Aorta (tissue), 5 donors: ENCODE results near the gene ARF5. TPM values are rescaled to one million over a fixed set of nuclear protein-coding genes. Genes with fewer than 3 reads are reported as not detected.

ENCODE experiments used
- ATAC-seq: fragments of 200-7000 bp; cut with Tn5 transposase; one replicate; pipeline ENCODE4 v1.9.1; 2022; ENCODE audit warnings: moderate library complexity; ENCODE audit not compliant: low FRiP score
- DNase-seq, 2 donors: peaks; one replicate each; pipeline ENCODE4 v3.0.0-alpha.2; 2020
- H3K27ac ChIP-seq, 2 donors: one replicate each; pipeline ENCODE4 v1.5.1; 2013; ENCODE audit warnings: low read length in 2 of 2, mild to moderate bottlenecking in 2 of 2, moderate library complexity in 2 of 2, control low read depth in 1 of 2, inconsistent platforms in 1 of 2, low read depth in 1 of 2
- H3K27me3 ChIP-seq, 2 donors: one replicate each; pipeline ENCODE4 v1.6.1; 2013; ENCODE audit warnings: control low read depth in 1 of 2, low read length in 1 of 2, mild to moderate bottlenecking in 1 of 2, moderate library complexity in 1 of 2; ENCODE audit not compliant: insufficient read depth in 2 of 2, control insufficient read depth in 1 of 2
- H3K36me3 ChIP-seq, 2 donors: one replicate each; pipeline ENCODE4 v1.6.1; 2013; ENCODE audit warnings: control low read depth in 1 of 2, low read length in 1 of 2, mild to moderate bottlenecking in 1 of 2; ENCODE audit not compliant: insufficient read depth in 2 of 2, control insufficient read depth in 1 of 2
- H3K4me1 ChIP-seq, 2 donors: one replicate each; pipeline ENCODE4 v1.6.1; 2013; ENCODE audit warnings: low read length in 2 of 2, control low read depth in 1 of 2, mild to moderate bottlenecking in 1 of 2, moderate library complexity in 1 of 2; ENCODE audit not compliant: insufficient read depth in 2 of 2, control insufficient read depth in 1 of 2
- H3K4me3 ChIP-seq, 2 donors: one replicate each; pipeline ENCODE4 v1.5.1; 2013; ENCODE audit warnings: low read length in 2 of 2, control low read depth in 1 of 2, mild to moderate bottlenecking in 1 of 2
- H3K9me3 ChIP-seq: one replicate; pipeline ENCODE4 v1.6.1; 2013; ENCODE audit warnings: mild to moderate bottlenecking, low read length; ENCODE audit not compliant: control insufficient read depth
- WGBS, 2 donors: extraction: QIAGEN DNeasy Blood & Tissue Kit; methylation state at CpG; one replicate each; pipeline ENCODE4 v1.1.7; 2013; 5-methylcytosine and 5-hydroxymethylcytosine counted together
- intact Hi-C, 2 donors: fragments of 100-400 bp; cut with DNase I; formaldehyde crosslinking; loops; one replicate each; pipeline versions ENCODE4 v1.14.2 to v1.15.0; 2022
- polyA plus RNA-seq, 2 donors: library from polyadenylated mRNA; stranded (reverse); fragments of 200-250 nt; gene quantifications; one replicate each; pipeline ENCODE4 v1.2.3, GENCODE V29; 2013
- total RNA-seq, 2 donors: library from RNA; stranded (reverse); fragmentation: NEBNext Ultra II Directional; extraction: Animal tissue kit (Norgen Biotek cat#: 25700); gene quantifications; one replicate each; pipeline ENCODE4 v1.2.1, GENCODE V29; 2021
- donor health status: healthy with polysubstance abuse.
- donor health status: Bipolar disorder and iron deficiency.
- donor health status: DM: no; HTN: no; CAD: no.
- donor health status: DM: no; HTN: no; CAD: no.
- donor health status: DM: yes; HTN: yes; CAD: no.

The ARF5 gene
- total and polyA plus RNA-seq, 4 donors = 91.6 to 171 (median 125) TPM

GRCh38 chr7:127592550-127592949, 4.3 kb downstream of the ARF5 start:
- WGBS, 2 donors = 74 to 75% methylated on average over 4 of the region's 4 CpGs
- ATAC-seq (no peak), DNase-seq (no peak)
- intact Hi-C loops = no loop called here
- Histone ChIP-seq H3K36me3 (peaks cover 0 to 3% of the 10 kb centered on the region in 2 donors), H3K4me1 (no peaks in the 10 kb centered on the region), H3K27me3 (no peaks in the 10 kb centered on the region), H3K4me3 (no peak overlapping the region), H3K27ac (no peak overlapping the region), H3K9me3 (no peaks in the 10 kb centered on the region)

DNA sequence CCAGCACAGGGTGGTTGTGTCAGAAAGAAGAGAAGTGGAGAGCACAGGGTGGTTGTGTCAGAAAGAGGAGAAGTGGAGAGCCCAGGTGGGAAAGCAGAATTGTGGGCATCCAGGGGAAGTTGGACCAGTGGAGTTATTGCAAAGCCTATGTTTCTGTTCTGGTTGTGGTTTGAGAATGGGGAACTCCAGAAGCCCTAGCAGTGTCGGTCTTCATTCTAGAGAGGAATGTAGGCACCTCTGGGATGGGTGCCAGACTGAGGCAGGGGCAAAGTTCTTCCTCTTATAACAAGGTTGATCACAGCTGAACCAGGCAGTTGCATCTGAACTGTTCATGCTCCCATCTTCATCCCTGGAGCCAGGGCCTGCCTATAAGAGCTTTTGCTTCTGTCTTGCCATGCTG, 6.3 kb downstream of the ARF5 start:
- intact Hi-C loops = no loop called here
- WGBS, 2 donors = 73 to 81% methylated on average over 1 of the region's 1 CpG
- no peak overlapping the region for H3K27ac ChIP-seq

DNA sequence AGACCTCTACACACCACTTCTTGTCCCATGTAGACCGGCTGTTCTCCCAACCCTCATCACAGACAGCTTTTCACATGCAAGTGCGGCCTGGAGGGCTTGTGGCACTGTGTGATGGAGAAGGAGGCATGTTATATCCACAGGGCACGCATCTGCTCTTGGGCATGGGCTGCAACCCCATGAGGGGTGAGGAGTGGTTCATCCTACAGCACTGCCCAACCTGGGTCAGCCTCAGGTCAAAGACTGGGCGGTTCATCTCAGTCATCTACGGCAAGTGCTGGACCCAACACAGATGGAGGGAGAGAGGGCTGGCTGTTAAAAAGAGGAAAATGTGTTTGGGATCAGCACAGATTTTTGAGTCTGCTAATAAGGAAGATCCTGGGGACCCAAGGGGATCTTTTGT, 7.5 kb downstream of the ARF5 start:
- no peak for ATAC-seq
- no peak for DNase-seq
- H3K4me1 ChIP-seq = no peaks in the 10 kb centered on the region
- intact Hi-C loops = no loop called here
- H3K27ac ChIP-seq = no peak overlapping the region
- peaks cover 0 to 2% of the 10 kb centered on the region in 2 donors for H3K36me3 ChIP-seq
- H3K4me3 ChIP-seq = no peak overlapping the region
- WGBS, 2 donors = 91 to 95% methylated on average over 5 of the region's 5 CpGs
- no peaks in the 10 kb centered on the region for H3K9me3 ChIP-seq
- no peaks in the 10 kb centered on the region for H3K27me3 ChIP-seq

More for the DNA sequence above, 6.3 kb downstream of the ARF5 start:
- H3K36me3 ChIP-seq = peaks cover 0 to 3% of the 10 kb centered on the region in 2 donors
- no peak overlapping the region for H3K4me3 ChIP-seq
- no peaks in the 10 kb centered on the region for H3K4me1 ChIP-seq
- peak in 1 of 2 donors; percentile 63 for DNase-seq
- H3K27me3 ChIP-seq = no peaks in the 10 kb centered on the region
- ATAC-seq = no peak
- no peaks in the 10 kb centered on the region for H3K9me3 ChIP-seq

DNA sequence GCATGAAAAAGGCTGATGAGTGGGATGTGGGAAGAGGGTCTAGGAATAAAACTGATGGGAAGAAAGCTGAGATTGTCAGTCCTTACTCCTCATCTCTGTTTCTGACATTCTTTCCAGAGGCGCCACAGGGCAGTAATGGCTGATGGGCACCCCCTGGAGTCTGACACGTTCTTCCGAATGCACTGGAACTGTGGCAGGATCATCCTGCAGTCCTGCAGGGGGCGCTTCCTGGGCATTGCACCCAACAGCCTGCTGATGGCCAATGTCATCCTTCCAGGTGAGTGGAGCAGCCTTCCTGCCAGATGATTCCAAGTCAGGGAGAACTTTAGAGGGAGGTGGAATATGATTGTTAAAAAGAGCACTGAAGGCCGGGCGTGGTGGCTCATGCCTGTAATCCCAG, 10.1 kb downstream of the ARF5 start:
- H3K4me3 ChIP-seq = no peak overlapping the region
- no peak for DNase-seq
- H3K9me3 ChIP-seq = no peaks in the 10 kb centered on the region
- no peak overlapping the region for H3K27ac ChIP-seq
- intact Hi-C loops = no loop called here
- H3K27me3 ChIP-seq = no peaks in the 10 kb centered on the region
- H3K36me3 ChIP-seq = no peaks in the 10 kb centered on the region
- 61 to 71% methylated on average over 6 of the region's 6 CpGs for WGBS, 2 donors
- no peaks in the 10 kb centered on the region for H3K4me1 ChIP-seq
- ATAC-seq = no peak

- intact Hi-C loops = no loop called here
- no peak for ATAC-seq
- no peaks in the 10 kb centered on the region for H3K27me3 ChIP-seq
Measured at GRCh38 chr7:127600885-127601284, 12.7 kb downstream of the ARF5 start.

DNA sequence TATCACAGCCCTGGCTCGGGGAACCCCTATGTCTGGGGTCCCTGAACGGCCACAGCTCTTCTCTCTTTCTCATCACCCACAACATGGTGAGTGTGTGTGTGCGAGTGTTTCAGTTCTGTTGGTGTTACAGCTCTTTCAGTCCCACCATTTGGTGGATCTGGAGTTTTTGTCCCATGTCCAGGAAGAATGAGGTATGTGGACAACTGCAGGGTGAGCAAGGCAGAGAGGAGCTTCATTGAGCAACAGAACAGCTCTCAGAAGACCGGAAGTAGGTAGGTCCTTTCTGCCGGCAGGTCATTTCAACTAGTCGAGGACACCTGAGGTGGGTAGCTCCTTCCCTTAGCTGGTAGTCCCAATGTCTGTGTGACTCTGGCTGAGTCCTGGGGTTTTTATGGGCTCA, 20.2 kb downstream of the ARF5 start:
- Histone ChIP-seq H3K36me3 (no peaks in the 10 kb centered on the region), H3K9me3 (peaks cover 1% of the 10 kb centered on the region), H3K4me1 (no peaks in the 10 kb centered on the region), H3K27me3 (peaks cover 0 to 2% of the 10 kb centered on the region in 2 donors), H3K27ac (no peak overlapping the region), H3K4me3 (no peak overlapping the region)
- ATAC-seq = no peak
- DNase-seq = no peak
- intact Hi-C loops = no loop called here
- 90 to 94% methylated on average over 6 of the region's 6 CpGs for WGBS, 2 donors

More at GRCh38 chr7:127600885-127601284, 12.7 kb downstream of the ARF5 start:
- WGBS, 2 donors = 75 to 84% methylated on average over 3 of the region's 3 CpGs
- no peaks in the 10 kb centered on the region for H3K36me3 ChIP-seq
- H3K4me1 ChIP-seq = no peaks in the 10 kb centered on the region
- H3K27ac ChIP-seq = no peak overlapping the region
- DNase-seq = no peak
- H3K4me3 ChIP-seq = no peak overlapping the region
- no peaks in the 10 kb centered on the region for H3K9me3 ChIP-seq

GRCh38 chr7:127609297-127609696, 21.1 kb downstream of the ARF5 start:
- ATAC-seq (no peak), DNase-seq (no peak)
- Histone ChIP-seq H3K9me3 (peaks cover 1% of the 10 kb centered on the region), H3K4me1 (no peaks in the 10 kb centered on the region), H3K27ac (no peak overlapping the region), H3K36me3 (no peaks in the 10 kb centered on the region), H3K27me3 (peaks cover 0 to 2% of the 10 kb centered on the region in 2 donors), H3K4me3 (no peak overlapping the region)
- intact Hi-C loops = no loop called here
- WGBS, 2 donors = 88 to 92% methylated on average over 6 of the region's 6 CpGs

DNA sequence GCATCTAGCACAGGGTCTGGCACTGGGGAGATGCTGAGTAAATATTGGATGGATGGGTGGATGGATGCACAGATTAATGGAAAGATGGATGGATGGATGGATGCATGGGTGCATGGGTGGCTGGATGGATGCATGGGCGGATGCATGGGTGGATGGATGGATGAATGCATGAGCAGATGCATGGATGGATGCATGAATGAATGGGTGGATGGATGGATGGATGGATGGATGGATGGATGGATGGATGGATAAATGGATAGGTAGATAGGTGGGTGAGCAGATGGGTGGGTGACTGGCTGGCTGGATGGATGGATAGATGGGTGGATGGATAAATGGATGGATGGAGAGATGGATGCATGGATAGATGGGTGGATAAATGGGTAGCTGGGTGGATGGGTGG, 24.1 kb downstream of the ARF5 start:
- no peak overlapping the region for H3K4me3 ChIP-seq
- H3K27me3 ChIP-seq = peaks cover 0 to 2% of the 10 kb centered on the region in 2 donors
- H3K27ac ChIP-seq = no peak overlapping the region
- H3K36me3 ChIP-seq = no peaks in the 10 kb centered on the region
- no peaks in the 10 kb centered on the region for H3K4me1 ChIP-seq
- intact Hi-C loops = no loop called here
- ATAC-seq (no peak), DNase-seq (no peak)
- H3K9me3 ChIP-seq = peaks cover 1% of the 10 kb centered on the region
- WGBS, 2 donors = 90 to 92% methylated on average over 1 of the region's 1 CpG

DNA sequence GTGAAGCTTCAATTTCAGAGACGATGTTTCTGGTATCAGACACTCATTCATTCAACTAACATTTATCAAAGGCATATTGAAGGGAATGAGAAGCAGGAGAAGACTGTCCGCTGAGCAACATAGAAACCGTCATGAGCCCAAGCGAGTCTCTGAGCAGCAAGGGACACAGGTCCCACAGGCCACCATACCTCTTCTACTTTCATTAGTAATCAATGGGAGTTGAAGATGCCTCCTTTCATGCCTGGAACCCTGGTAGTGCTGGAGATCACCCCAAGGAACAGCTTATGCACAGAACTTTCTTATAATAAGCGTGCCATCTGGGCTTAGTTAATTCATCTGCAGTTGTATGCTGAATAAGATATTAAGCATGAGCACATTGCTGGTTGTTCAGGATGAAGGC, 28.5 kb downstream of the ARF5 start:
- no peak overlapping the region for H3K27ac ChIP-seq
- no peaks in the 10 kb centered on the region for H3K36me3 ChIP-seq
- no peaks in the 10 kb centered on the region for H3K9me3 ChIP-seq
- intact Hi-C loops = no loop called here
- no peak for ATAC-seq
- WGBS, 2 donors = 87 to 89% methylated on average over 5 of the region's 5 CpGs
- no peaks in the 10 kb centered on the region for H3K4me1 ChIP-seq
- DNase-seq = no peak
- H3K27me3 ChIP-seq = peaks cover 0 to 3% of the 10 kb centered on the region in 2 donors
- no peak overlapping the region for H3K4me3 ChIP-seq
